ENCODE measurements around the gene DHRS3.

DHRS3 gene

GRCh38 chr1:12548973-12549459, 69.0 kb downstream of the DHRS3 start:
- H3K4me3 ChIP-seq (ENCODE audit: low read length) = no peak overlapping the region
- no peaks in the 10 kb centered on the region for H3K9me3 ChIP-seq (ENCODE audit: control insufficient read depth, low read length)
- H3K9ac ChIP-seq (ENCODE audit: low read length) = no peak overlapping the region
- H3K4me1 ChIP-seq (ENCODE audit: control insufficient read depth, insufficient read depth, low read length) = peaks cover 34% of the 10 kb centered on the region
- no peaks in the 10 kb centered on the region for H3K27me3 ChIP-seq (ENCODE audit: control insufficient read depth, insufficient read depth, low read length)
- H3K36me3 ChIP-seq (ENCODE audit: control insufficient read depth, insufficient read depth, low read length) = no peaks in the 10 kb centered on the region

- Histone ChIP-seq H3K27me3 (ENCODE audit: control insufficient read depth, insufficient read depth, low read length) (no peaks in the 10 kb centered on the region), H3K4me3 (ENCODE audit: low read length) (no peak overlapping the region), H3K36me3 (ENCODE audit: control insufficient read depth, insufficient read depth, low read length) (no peaks in the 10 kb centered on the region), H3K4me1 (ENCODE audit: control insufficient read depth, insufficient read depth, low read length) (peaks cover 34% of the 10 kb centered on the region), H3K9me3 (ENCODE audit: control insufficient read depth, low read length) (no peaks in the 10 kb centered on the region), H3K9ac (ENCODE audit: low read length) (no peak overlapping the region)
These were observed 69.6 kb downstream of the DHRS3 start for GRCh38 chr1:12548279-12548972.

DNA sequence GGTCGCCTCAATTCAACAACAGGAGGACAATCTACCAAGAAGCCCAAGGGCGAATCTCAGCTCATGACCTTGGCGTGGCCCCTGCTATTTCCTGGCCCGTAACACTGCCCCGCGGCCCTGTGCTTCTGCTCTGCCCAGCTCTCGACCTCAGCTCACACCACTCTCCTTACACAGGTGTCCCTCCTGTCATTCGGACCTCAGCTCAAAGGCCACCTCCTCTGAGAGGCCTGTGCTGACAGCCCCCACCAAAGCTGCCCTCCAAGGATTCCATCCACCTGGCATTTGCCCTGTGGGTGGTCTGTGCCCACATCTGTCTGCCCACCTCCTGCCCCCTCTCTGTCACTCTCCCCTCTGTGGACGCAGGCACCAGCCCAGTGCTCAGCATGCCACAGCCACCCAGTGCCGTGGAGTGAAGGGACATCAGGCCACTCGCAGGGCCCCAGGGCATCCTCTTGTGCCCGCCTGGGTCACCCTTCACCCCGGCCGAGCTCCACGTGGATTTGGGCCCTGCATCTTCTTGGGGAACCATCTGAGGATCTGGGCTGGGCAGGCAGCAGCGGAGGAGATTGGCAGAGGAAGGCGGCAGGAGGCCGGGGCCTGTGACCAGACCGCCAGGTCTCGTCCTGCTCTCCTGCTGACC, 70.3 kb downstream of the DHRS3 start:
- Histone ChIP-seq H3K4me3 (ENCODE audit: low read length) (no peak overlapping the region), H3K4me1 (ENCODE audit: control insufficient read depth, insufficient read depth, low read length) (peaks cover 28% of the 10 kb centered on the region)

DNA sequence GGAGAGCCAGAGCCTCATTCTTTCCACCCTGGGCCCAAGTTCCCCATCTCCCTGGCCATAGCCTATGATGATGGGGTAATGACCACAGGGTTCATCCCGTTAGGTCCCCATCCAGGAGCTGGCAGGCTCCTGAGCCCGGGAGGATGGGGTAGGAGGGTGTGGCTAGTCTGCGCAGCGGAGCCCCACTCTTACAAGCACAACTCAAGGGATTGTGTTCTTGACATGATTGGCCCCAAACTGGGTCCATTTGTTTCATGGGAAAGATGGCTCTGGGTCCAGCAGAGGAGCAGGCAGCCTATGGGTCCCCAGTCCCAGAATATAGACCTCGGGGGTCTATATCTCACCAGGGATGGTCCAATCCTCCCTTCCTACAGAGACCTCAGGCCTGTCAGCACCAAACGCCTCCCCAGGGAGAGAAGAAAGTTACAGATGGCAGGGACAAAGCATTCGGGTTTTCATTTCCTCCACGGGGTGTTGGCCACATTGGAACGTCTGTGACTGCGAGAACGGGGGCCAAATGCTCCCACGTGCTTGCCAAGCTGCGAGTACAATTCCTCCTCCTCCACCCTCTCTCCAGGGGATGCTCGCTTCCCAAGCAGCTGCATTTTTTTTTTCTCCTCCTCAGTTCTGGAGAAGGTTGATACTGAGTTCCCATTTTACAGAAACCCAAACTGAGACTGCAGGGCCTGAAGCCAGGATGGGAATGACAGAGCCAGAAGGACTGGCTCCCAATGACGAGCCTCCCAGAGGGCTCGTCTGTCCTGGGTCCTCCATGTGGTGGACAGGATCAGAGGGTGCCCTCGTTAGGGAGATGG, 71.0 kb downstream of the DHRS3 start:
- peaks cover 22% of the 10 kb centered on the region for H3K4me1 ChIP-seq (ENCODE audit: control insufficient read depth, insufficient read depth, low read length)
- no peak overlapping the region for H3K4me3 ChIP-seq (ENCODE audit: low read length)
- H3K9ac ChIP-seq (ENCODE audit: low read length) = no peak overlapping the region
- H3K9me3 ChIP-seq (ENCODE audit: control insufficient read depth, low read length) = no peaks in the 10 kb centered on the region
- no peaks in the 10 kb centered on the region for H3K27me3 ChIP-seq (ENCODE audit: control insufficient read depth, insufficient read depth, low read length)
- H3K36me3 ChIP-seq (ENCODE audit: control insufficient read depth, insufficient read depth, low read length) = no peaks in the 10 kb centered on the region

More for the DNA sequence above, 70.3 kb downstream of the DHRS3 start:
- Histone ChIP-seq H3K9me3 (ENCODE audit: control insufficient read depth, low read length) (no peaks in the 10 kb centered on the region), H3K9ac (ENCODE audit: low read length) (no peak overlapping the region), H3K27me3 (ENCODE audit: control insufficient read depth, insufficient read depth, low read length) (no peaks in the 10 kb centered on the region), H3K36me3 (ENCODE audit: control insufficient read depth, insufficient read depth, low read length) (no peaks in the 10 kb centered on the region)

DNA sequence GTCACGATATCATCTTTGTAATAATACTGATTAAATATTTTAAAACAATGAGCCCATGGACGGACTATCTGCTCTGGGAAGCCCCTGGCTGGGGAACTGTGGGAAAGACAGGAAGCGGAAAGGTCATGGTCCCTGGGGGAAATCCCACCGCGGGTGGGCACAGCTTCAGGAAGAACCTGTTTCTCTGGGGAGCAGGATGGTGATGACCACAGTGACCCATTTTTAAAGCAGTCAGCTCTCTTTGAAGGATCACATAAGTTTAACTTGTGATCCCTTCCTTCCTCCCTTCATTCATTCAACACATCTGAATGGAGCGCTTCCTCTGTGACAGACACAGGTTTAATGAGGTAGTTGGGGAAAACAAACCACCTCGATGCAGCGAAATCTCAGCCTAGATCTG, 73.0 kb downstream of the DHRS3 start:
- Histone ChIP-seq H3K9ac (ENCODE audit: low read length) (no peak overlapping the region), H3K36me3 (ENCODE audit: control insufficient read depth, insufficient read depth, low read length) (no peaks in the 10 kb centered on the region), H3K4me3 (ENCODE audit: low read length) (no peak overlapping the region), H3K27me3 (ENCODE audit: control insufficient read depth, insufficient read depth, low read length) (no peaks in the 10 kb centered on the region), H3K4me1 (ENCODE audit: control insufficient read depth, insufficient read depth, low read length) (peaks cover 29% of the 10 kb centered on the region), H3K9me3 (ENCODE audit: control insufficient read depth, low read length) (no peaks in the 10 kb centered on the region)

GRCh38 chr1:12544357-12544756, 73.7 kb downstream of the DHRS3 start:
- Histone ChIP-seq H3K9ac (ENCODE audit: low read length) (no peak overlapping the region), H3K9me3 (ENCODE audit: control insufficient read depth, low read length) (no peaks in the 10 kb centered on the region), H3K4me1 (ENCODE audit: control insufficient read depth, insufficient read depth, low read length) (peaks cover 29% of the 10 kb centered on the region)

DNA sequence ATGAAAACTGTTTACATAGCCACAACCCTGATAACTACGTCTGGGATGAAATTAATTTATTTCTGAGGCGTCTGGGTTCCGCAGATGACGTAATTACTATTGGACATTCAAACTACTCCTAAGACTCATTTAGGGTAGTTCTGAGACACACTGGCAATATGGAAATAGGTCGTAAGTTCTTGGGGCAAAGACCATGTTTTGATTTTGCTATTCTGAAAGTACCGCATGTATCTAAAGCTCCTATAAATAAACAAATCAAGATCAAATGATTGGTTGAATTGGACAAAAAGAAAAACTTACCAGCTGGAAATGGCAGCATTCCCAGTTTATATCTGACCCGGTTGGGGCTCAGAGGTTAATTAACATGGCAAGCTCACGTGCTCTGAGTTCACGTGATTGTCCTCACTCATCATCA, 74.3 kb downstream of the DHRS3 start:
- Histone ChIP-seq H3K27me3 (ENCODE audit: control insufficient read depth, insufficient read depth, low read length) (no peaks in the 10 kb centered on the region), H3K9ac (ENCODE audit: low read length) (no peak overlapping the region), H3K4me1 (ENCODE audit: control insufficient read depth, insufficient read depth, low read length) (peaks cover 26% of the 10 kb centered on the region)

More at GRCh38 chr1:12544357-12544756, 73.7 kb downstream of the DHRS3 start:
- Histone ChIP-seq H3K27me3 (ENCODE audit: control insufficient read depth, insufficient read depth, low read length) (no peaks in the 10 kb centered on the region), H3K4me3 (ENCODE audit: low read length) (no peak overlapping the region), H3K36me3 (ENCODE audit: control insufficient read depth, insufficient read depth, low read length) (no peaks in the 10 kb centered on the region)

DNA sequence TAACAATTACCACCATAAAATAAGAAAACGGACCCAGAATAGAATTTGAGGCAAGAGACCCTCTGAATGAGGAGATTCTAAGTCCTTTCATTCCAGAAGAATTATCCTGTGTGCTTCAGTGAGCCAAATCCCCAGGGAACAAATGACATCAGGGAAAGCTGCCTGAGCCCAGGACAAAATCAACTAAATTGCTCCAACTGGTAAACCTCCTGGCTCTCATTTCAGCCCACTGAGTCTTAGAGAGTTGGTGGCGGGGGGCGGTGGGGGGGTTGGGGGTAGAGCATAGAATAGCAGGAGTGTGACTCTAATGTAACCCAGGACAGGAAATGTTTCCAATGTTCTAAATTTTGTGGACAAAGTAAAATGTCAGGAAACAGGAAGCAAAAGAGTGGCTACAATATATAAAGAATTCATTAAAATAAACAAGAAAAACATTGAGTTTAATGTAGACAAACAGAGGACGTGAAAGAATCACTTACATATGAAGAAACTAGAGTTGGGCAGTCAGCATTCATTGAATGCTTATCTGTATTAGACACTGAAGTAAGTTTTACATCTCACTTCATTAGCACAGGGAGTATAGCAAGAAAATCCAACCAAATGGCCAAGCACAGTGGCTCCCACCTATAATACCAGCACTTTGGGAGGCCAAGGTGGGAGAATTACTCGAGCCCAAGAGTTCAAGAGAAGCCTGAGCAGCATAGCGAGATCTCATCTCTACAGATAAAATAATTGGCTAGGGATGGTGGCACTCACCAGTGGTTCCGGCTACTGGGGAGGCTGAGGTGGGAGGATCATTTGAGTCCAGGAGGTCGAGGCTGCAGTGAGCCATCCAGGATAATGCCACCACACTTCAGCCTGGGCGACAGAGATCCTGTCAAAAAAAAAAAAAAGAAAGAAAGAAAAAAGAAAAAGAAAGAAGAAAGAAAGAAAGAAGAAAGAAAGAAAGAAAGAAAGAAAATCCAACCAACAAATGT, 75.1 kb downstream of the DHRS3 start:
- Histone ChIP-seq H3K36me3 (ENCODE audit: control insufficient read depth, insufficient read depth, low read length) (no peaks in the 10 kb centered on the region), H3K9ac (ENCODE audit: low read length) (no peak overlapping the region), H3K27me3 (ENCODE audit: control insufficient read depth, insufficient read depth, low read length) (no peaks in the 10 kb centered on the region), H3K9me3 (ENCODE audit: control insufficient read depth, low read length) (no peaks in the 10 kb centered on the region), H3K4me1 (ENCODE audit: control insufficient read depth, insufficient read depth, low read length) (peaks cover 24% of the 10 kb centered on the region), H3K4me3 (ENCODE audit: low read length) (no peak overlapping the region)

More for the DNA sequence above, 74.3 kb downstream of the DHRS3 start:
- Histone ChIP-seq H3K36me3 (ENCODE audit: control insufficient read depth, insufficient read depth, low read length) (no peaks in the 10 kb centered on the region), H3K9me3 (ENCODE audit: control insufficient read depth, low read length) (no peaks in the 10 kb centered on the region), H3K4me3 (ENCODE audit: low read length) (no peak overlapping the region)

DNA sequence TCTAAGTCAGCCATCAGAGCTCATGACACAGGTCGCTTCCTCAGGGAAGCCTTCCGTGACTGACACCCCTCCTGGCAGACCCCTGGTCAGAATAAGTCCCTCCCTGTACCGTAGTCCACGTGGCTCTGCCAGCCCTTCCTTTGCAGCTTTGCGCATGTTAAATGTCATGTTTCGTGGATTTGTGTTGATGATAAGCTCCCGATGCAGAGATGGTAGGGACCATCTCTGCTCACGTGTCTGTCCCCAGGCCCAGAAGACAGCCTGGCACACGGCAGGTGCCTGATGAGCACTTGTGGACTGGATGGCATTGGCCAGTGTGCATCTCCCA, 75.9 kb downstream of the DHRS3 start:
- H3K9ac ChIP-seq (ENCODE audit: low read length) = no peak overlapping the region
- no peak overlapping the region for H3K4me3 ChIP-seq (ENCODE audit: low read length)
- no peaks in the 10 kb centered on the region for H3K27me3 ChIP-seq (ENCODE audit: control insufficient read depth, insufficient read depth, low read length)
- no peaks in the 10 kb centered on the region for H3K36me3 ChIP-seq (ENCODE audit: control insufficient read depth, insufficient read depth, low read length)
- H3K9me3 ChIP-seq (ENCODE audit: control insufficient read depth, low read length) = no peaks in the 10 kb centered on the region
- H3K4me1 ChIP-seq (ENCODE audit: control insufficient read depth, insufficient read depth, low read length) = peaks cover 24% of the 10 kb centered on the region

DNA sequence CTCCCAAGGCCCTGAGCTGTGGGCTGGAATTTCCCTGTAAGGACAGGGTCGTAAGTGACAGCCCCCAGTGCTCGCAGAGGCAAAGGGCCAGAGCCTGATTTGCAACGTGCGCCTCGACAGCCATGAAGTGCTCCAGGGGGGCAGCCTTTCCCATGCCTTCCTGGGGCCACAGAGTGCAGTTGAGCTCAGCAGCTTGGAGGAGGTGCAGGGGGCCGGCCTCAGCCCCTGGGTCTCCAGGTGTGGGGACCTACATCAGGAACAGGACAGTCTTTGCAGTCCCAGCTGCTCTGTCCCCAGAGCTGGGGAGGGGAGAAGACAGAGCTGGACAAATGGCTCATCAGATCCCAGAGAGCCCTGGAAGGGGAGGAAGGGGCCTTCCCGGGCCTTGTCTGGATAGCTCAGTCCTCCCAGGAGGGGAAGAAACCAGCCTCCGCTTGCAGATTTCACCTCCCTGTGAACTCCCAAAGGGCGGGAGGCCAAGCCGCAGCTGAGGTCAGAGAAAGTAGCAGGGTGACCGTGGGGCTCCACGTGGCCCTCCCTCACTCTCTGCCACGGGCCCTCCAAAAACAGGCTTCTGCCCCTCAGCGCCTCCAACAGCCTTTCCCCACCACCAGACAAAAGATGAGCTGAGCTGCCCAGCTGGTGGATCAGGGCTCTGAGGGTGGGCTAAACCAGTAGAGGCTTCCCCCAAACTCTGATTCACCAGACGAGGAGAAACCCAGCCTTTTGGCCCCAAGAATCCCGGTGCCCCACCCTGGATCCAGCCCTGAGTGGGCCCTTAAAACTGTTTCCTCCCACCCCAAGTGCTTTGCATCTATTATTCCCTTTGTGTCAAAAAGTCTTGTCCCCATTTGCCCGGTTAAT, 76.5 kb downstream of the DHRS3 start:
- H3K4me1 ChIP-seq (ENCODE audit: control insufficient read depth, insufficient read depth, low read length) = peaks cover 24% of the 10 kb centered on the region
- no peaks in the 10 kb centered on the region for H3K27me3 ChIP-seq (ENCODE audit: control insufficient read depth, insufficient read depth, low read length)
- no peak overlapping the region for H3K9ac ChIP-seq (ENCODE audit: low read length)
- no peaks in the 10 kb centered on the region for H3K36me3 ChIP-seq (ENCODE audit: control insufficient read depth, insufficient read depth, low read length)
- no peak overlapping the region for H3K4me3 ChIP-seq (ENCODE audit: low read length)
- no peaks in the 10 kb centered on the region for H3K9me3 ChIP-seq (ENCODE audit: control insufficient read depth, low read length)

Data from mucosa of stomach (tissue), 1 donor.